GM13977 (cell line): ENCODE data around the gene SOX12.
A peak's percentile ranks its signal among the peaks of the same experiment; 100 is the strongest.
"Not testable (repeated sequence)": the region's sequence is repeated elsewhere in the genome, so short reads cannot be mapped to it uniquely, and the experiment has no call there.

ENCODE experiments used
- DNase-seq: peaks from one replicate; pipeline ENCODE4 v3.0.0; 2012; ENCODE audit warnings: low spot score
- in situ Hi-C: fragments of 300-500 bp; cut with MboI; formaldehyde crosslinking; loops from one replicate; pipeline ENCODE4 v1.12.0; 2022; ENCODE audit warnings: low sequenced_read_pairs, low pct_unique_long_range_greater_than_20kb, mixed read lengths, inconsistent platforms; ENCODE audit not compliant: unreplicated experiment
- TF ChIP-seq, protein P1 (sequence below): IDR thresholded peaks from 2 replicates; pipeline ENCODE4 v1.5.1; 2012; ENCODE audit warnings: mild to moderate bottlenecking, control low read depth; ENCODE audit not compliant: insufficient read depth; ENCODE audit errors: extremely low read depth, missing control alignments

SOX12 gene

DNA sequence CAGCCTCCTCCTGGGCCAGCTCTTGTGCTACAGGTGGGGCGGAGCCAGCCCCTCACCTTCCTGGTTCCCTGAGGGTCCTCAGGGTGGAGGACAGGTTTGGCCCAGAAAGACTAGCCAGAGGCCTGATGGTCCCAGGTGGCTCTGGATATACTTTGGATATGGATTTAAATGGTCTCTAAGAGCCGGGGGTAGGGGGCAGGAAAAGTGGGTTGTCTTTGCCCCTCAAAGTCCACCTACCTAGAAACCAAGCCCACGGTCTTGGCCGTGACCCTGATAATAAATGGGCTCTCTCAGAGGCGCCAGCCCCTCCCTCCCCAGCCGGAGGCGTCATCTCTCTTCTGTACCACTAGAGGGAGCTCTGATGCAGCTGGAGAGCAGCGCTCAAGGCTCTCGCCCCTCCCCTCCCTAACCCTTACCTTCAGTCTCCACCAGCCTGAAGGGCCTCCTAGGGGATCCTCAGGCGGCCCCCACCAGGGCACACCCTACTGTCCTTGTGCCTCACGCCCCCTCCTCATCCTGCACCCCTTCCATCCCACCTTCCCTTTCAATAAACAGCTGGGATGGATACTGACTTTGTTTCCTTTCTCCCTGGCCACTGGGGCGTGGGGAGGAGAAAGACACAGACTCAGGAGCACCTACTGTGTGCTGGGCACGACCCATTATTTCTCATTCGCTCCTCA is 29.1 kb downstream of the SOX12 start:
- in situ Hi-C loops, result loop anchor here (10.0 kb wide), 1 partner anchor 120 kb away; no protein-coding TSS in a partner anchor

DNA sequence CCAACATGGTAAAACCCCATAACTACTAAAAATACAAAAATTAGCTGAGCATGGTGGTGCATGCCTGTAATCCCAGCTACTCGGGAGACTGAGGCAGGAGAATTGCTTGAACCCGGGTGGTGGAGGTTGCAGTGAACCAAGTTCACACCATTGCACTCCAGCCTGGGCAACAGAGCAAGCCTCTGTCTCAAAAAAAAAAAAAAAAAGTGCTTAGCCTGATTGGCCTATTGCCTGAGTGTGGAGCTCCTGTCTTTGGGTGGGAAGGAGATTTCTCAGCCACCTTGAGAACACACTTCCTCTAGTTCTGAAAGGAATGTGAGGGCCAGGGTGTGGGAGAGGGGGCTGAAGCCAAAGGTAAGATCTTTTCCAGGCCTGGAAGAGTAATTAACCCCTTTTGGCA is 30.8 kb downstream of the SOX12 start:
- not testable (repeated sequence) for DNase-seq
- in situ Hi-C loops, result loop anchor here (10.0 kb wide), 1 partner anchor 119 kb away; no protein-coding TSS in a partner anchor

More for the DNA sequence above, 29.1 kb downstream of the SOX12 start:
- DNase-seq, result peak; percentile 91
- TF ChIP-seq, protein P1, sequence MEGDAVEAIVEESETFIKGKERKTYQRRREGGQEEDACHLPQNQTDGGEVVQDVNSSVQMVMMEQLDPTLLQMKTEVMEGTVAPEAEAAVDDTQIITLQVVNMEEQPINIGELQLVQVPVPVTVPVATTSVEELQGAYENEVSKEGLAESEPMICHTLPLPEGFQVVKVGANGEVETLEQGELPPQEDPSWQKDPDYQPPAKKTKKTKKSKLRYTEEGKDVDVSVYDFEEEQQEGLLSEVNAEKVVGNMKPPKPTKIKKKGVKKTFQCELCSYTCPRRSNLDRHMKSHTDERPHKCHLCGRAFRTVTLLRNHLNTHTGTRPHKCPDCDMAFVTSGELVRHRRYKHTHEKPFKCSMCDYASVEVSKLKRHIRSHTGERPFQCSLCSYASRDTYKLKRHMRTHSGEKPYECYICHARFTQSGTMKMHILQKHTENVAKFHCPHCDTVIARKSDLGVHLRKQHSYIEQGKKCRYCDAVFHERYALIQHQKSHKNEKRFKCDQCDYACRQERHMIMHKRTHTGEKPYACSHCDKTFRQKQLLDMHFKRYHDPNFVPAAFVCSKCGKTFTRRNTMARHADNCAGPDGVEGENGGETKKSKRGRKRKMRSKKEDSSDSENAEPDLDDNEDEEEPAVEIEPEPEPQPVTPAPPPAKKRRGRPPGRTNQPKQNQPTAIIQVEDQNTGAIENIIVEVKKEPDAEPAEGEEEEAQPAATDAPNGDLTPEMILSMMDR, result peak; percentile 95

DNA sequence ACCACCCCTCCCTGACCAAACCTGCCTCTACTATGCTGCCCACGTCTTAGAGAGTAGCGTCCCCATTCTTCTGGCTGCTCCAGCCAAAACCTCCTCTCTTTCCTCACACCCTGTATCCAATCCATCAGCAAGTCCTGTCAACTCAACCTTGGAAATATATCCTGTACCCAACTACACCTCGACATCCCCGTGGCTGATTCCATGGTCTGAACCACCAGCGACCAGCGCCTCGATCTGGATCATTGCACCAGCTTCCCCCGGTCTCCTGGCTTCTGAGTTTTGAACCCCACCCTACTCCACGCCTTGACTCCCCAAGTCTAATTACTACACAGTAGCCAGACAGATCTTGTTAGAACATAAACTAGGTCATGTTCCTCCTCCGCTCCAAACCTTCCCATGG is 31.4 kb downstream of the SOX12 start:
- in situ Hi-C loops, result loop anchor here (10.0 kb wide), 1 partner anchor 118 kb away; no protein-coding TSS in a partner anchor
- TF ChIP-seq, protein P1, result no peak
- no peak for DNase-seq

DNA sequence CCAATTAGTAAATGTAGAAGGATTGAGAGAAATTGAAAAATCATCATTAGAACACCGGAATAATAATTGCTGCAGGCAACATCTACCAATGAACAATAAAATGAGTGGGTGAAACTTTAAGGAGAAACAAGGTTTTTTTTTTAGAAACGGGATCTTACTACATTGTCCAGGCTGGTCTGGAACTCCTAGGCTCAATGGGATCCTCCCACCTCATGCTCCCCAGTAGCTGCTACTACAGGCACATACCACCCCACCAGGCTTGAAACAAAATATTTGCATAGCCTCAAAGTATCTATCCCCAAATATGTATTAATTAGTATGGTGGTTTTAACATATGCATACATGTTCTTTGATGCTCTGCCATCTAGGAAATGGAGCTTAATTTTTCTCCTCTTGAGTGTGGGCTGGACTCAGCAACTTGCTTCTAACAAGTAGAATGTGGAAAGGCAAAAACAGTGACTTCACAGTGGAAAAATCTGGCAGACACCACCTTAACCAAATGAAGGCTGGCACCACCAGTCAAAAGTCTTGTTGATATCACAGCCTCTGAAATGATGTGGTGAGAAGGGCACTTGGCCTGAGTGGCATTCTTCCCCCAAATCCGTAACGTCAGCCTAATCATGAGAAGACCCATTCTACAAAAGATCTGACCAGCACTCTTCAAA is 33.7 kb downstream of the SOX12 start:
- no peak for DNase-seq
- in situ Hi-C loops, result loop anchor here (10.0 kb wide), 1 partner anchor 116 kb away; no protein-coding TSS in a partner anchor
- TF ChIP-seq, protein P1, result no peak

DNA sequence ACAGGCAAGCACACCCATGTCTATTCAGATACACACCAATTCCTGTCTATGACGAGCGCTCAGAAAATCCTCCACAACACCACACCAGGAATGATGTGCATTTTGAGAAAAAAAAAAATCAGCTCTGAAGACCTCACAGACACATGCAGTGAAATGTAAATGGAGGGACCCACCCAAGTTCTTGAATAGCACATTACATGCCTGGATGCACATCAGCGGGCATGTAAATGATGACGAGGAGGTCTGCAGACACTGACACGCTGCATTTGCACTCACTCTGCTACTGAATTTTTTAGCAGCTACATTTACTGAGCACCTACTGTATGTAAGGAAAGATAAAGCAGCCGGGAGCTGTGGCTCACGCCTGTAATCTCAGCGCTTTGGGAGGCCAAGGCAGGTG is 36.2 kb downstream of the SOX12 start:
- in situ Hi-C loops, result no loop called here
- TF ChIP-seq, protein P1, result no peak
- DNase-seq, result peak; percentile 64

DNA sequence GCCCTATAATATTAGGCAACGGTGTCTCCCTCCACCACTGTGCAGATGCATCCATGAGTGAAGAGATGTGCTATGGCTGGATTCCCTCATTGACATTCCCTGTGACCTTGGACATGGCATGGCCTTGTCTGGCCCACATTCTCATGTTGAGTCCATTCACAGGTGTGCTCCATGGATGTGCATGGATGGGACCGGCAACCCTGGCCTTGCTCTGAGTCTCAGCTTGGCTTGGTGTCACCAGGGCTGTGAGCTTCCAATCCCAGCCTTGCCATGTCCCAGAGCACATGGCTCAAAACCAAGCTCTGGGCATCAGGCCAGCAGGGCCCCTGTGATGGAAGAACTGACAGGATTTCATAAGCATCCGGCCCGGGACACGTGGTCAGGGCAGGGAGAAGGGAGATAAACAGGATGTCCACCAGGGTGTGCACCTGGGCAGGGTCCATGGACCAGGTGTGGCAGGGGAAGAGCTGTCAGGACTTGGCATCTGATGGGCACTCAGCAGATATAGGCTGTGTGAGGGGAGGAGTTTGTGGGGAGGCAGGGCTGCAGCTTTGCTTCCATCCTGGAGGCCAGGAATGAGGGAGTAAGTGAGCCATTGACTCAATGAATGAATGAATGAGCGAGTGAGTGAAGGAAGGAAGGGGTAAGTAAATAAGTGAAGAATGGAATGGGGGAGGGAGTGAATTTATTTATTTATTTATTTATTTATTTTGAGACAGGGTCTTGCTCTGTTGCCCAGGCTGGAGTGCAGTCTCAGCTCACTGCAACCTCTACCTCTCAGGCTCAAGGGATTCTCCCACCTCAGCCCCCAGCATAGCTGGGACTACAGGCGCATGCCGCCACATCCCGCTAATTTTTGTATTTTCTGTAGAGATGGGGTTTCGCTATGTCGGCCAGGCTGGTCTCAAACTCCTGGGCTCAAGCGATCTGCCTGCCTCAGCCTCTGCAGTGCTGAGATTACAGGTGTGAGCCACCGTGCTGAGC is 37.2 kb downstream of the SOX12 start:
- TF ChIP-seq, protein P1, result peak; percentile 29
- no peak for DNase-seq
- in situ Hi-C loops, result no loop called here
